ENCODE data around the gene TM4SF1.
"Not testable (repeated sequence)": the region's sequence is repeated elsewhere in the genome, so short reads cannot be mapped to it uniquely, and the experiment has no call there.

Gene TM4SF1

GRCh38 chr3:149343951-149344350 is 33.5 kb downstream of the TM4SF1 start:
- DNase-seq (ENCODE audit: low read depth), result no peak

GRCh38 chr3:149342413-149343380 is 34.8 kb downstream of the TM4SF1 start:
- no peak for DNase-seq (ENCODE audit: low read depth)

- DNase-seq (ENCODE audit: low read depth), result no peak
Observed at GRCh38 chr3:149340310-149340933, 37.0 kb downstream of the TM4SF1 start.

GRCh38 chr3:149339931-149340309 is 37.5 kb downstream of the TM4SF1 start:
- DNase-seq (ENCODE audit: low read depth), result no peak

GRCh38 chr3:149337486-149337885 is 40.0 kb downstream of the TM4SF1 start:
- DNase-seq (ENCODE audit: low read depth), result not testable (repeated sequence)

GRCh38 chr3:149336925-149337324 is 40.5 kb downstream of the TM4SF1 start:
- no peak for DNase-seq (ENCODE audit: low read depth)

GRCh38 chr3:149333176-149333859 is 44.1 kb downstream of the TM4SF1 start, which contains the start of gene TM4SF18:
TSS of gene TM4SF18 (minus strand) at chr3:149333636. CDS start at chr3:149333382, 254 bp downstream.
- DNase-seq (ENCODE audit: low read depth), result no peak

- no peak for DNase-seq (ENCODE audit: low read depth)
Observed at GRCh38 chr3:149332771-149333170, 44.7 kb downstream of the TM4SF1 start.

- no peak for DNase-seq (ENCODE audit: low read depth)
Observed at GRCh38 chr3:149332227-149332765, 45.2 kb downstream of the TM4SF1 start.

- no peak for DNase-seq (ENCODE audit: low read depth)
Observed at GRCh38 chr3:149331396-149331795, 46.1 kb downstream of the TM4SF1 start.

- no peak for DNase-seq (ENCODE audit: low read depth)
Observed at GRCh38 chr3:149330609-149331331, 46.7 kb downstream of the TM4SF1 start.

GRCh38 chr3:149327156-149327555 is 50.3 kb downstream of the TM4SF1 start:
- DNase-seq (ENCODE audit: low read depth), result no peak

- DNase-seq (ENCODE audit: low read depth), result no peak
Observed at GRCh38 chr3:149325581-149325980, 51.9 kb downstream of the TM4SF1 start.

- no peak for DNase-seq (ENCODE audit: low read depth)
Observed at GRCh38 chr3:149324332-149324731, 53.1 kb downstream of the TM4SF1 start.

- no peak for DNase-seq (ENCODE audit: low read depth)
Observed at GRCh38 chr3:149321640-149322039, 55.8 kb downstream of the TM4SF1 start.

- no peak for DNase-seq (ENCODE audit: low read depth)
Observed at GRCh38 chr3:149321136-149321535, 56.3 kb downstream of the TM4SF1 start.

GRCh38 chr3:149319750-149320149 is 57.7 kb downstream of the TM4SF1 start:
- DNase-seq (ENCODE audit: low read depth), result no peak

All from activated gamma-delta T cell treated with anti-CD3 and anti-CD28 coated beads, Interleukin-2, amount 50 U/mL, for 16 hours (primary cell).